Astrocyte (in vitro differentiated cells and primary cell): Measurements from ENCODE around the gene ANO2. TPM values are rescaled to one million over a fixed set of nuclear protein-coding genes. Genes with fewer than 3 reads are reported as not detected.

Experiments used
- DNase-seq: peaks from one replicate; pipeline ENCODE4 v3.0.0-alpha.2; 2010; ENCODE audit warnings: low read depth
- FAIRE-seq: peaks from 2 replicates; lab custom pipeline; 2011; peaks lifted over from hg19 to GRCh38; lab: Jason Lieb, UNC
- H2AFZ ChIP-seq: 2 replicates; pipeline ENCODE4 v1.6.0; 2012; ENCODE audit warnings: low read depth, low read length, inconsistent platforms
- H3K27ac ChIP-seq: 2 replicates; pipeline ENCODE4 v1.5.1; 2011; ENCODE audit warnings: low read depth, low read length, inconsistent platforms
- H3K27me3 ChIP-seq: 2 replicates; pipeline ENCODE4 v1.6.0; 2011; ENCODE audit warnings: low read length, inconsistent platforms; ENCODE audit not compliant: insufficient read depth
- H3K36me3 ChIP-seq: 2 replicates; pipeline ENCODE4 v1.5.1; 2011; ENCODE audit warnings: low read length, inconsistent platforms; ENCODE audit not compliant: insufficient read depth
- H3K4me1 ChIP-seq: 2 replicates; pipeline ENCODE4 v1.5.1; 2011; ENCODE audit warnings: low read length, inconsistent platforms; ENCODE audit not compliant: insufficient read depth
- H3K4me2 ChIP-seq: 2 replicates; pipeline ENCODE4 v1.6.0; 2012; ENCODE audit warnings: low read length, inconsistent platforms
- H3K4me3 ChIP-seq: 2 replicates; pipeline ENCODE4 v1.5.1; 2011; ENCODE audit warnings: low read depth, mild to moderate bottlenecking, low read length, inconsistent platforms; ENCODE audit not compliant: insufficient read depth
- H3K79me2 ChIP-seq: 2 replicates; pipeline ENCODE4 v1.6.0; 2012; ENCODE audit warnings: mild to moderate bottlenecking, low read length, inconsistent platforms; ENCODE audit not compliant: insufficient read depth
- H3K9ac ChIP-seq: 2 replicates; pipeline ENCODE4 v1.6.0; 2012; ENCODE audit warnings: mild to moderate bottlenecking, low read length, inconsistent platforms
- H3K9me3 ChIP-seq: 2 replicates; pipeline ENCODE4 v1.5.1; 2012; ENCODE audit warnings: low read depth, mild to moderate bottlenecking, low read length, inconsistent platforms; ENCODE audit not compliant: insufficient read depth
- H4K20me1 ChIP-seq: 2 replicates; pipeline ENCODE4 v1.6.0; 2012; ENCODE audit warnings: low read length, inconsistent platforms; ENCODE audit not compliant: insufficient read depth
- H3K27ac Mint-ChIP-seq: one replicate; pipeline ENCODE4 v1.8.0; 2021; ENCODE audit warnings: mild to moderate bottlenecking, mixed read lengths; ENCODE audit not compliant: unreplicated experiment
- H3K27me3 Mint-ChIP-seq: one replicate; pipeline ENCODE4 v1.8.0; 2021; ENCODE audit warnings: low read depth, mixed read lengths; ENCODE audit not compliant: unreplicated experiment
- H3K36me3 Mint-ChIP-seq: one replicate; pipeline ENCODE4 v1.8.0; 2021; ENCODE audit warnings: low read depth, mixed read lengths; ENCODE audit not compliant: unreplicated experiment
- H3K4me1 Mint-ChIP-seq: one replicate; pipeline ENCODE4 v1.8.0; 2021; ENCODE audit warnings: low read depth, mixed read lengths; ENCODE audit not compliant: unreplicated experiment
- H3K4me3 Mint-ChIP-seq: one replicate; pipeline ENCODE4 v1.8.0; 2021; ENCODE audit warnings: mild to moderate bottlenecking, moderate library complexity, mixed read lengths; ENCODE audit not compliant: unreplicated experiment
- H3K9me3 Mint-ChIP-seq: one replicate; pipeline ENCODE4 v1.8.0; 2021; ENCODE audit warnings: mild to moderate bottlenecking, mixed read lengths; ENCODE audit not compliant: unreplicated experiment
- CTCF ChIP-seq: IDR thresholded peaks from 2 replicates; pipeline ENCODE4 v1.5.1; 2011; ENCODE audit warnings: low read depth, mild to moderate bottlenecking, inconsistent platforms, low read length, moderate library complexity; ENCODE audit not compliant: insufficient read depth
- EZH2 ChIP-seq: IDR thresholded peaks from 2 replicates; pipeline ENCODE4 v1.6.1; 2012; ENCODE audit warnings: mild to moderate bottlenecking, low read length, inconsistent platforms; ENCODE audit not compliant: insufficient read depth
- total RNA-seq: library from RNA; stranded (reverse); gene quantifications from 2 replicates; pipeline ENCODE4 v1.2.1, GENCODE V29; 2021

ANO2 gene
- total RNA-seq, 1 donor from 2014 or later = 0.93 TPM

DNA sequence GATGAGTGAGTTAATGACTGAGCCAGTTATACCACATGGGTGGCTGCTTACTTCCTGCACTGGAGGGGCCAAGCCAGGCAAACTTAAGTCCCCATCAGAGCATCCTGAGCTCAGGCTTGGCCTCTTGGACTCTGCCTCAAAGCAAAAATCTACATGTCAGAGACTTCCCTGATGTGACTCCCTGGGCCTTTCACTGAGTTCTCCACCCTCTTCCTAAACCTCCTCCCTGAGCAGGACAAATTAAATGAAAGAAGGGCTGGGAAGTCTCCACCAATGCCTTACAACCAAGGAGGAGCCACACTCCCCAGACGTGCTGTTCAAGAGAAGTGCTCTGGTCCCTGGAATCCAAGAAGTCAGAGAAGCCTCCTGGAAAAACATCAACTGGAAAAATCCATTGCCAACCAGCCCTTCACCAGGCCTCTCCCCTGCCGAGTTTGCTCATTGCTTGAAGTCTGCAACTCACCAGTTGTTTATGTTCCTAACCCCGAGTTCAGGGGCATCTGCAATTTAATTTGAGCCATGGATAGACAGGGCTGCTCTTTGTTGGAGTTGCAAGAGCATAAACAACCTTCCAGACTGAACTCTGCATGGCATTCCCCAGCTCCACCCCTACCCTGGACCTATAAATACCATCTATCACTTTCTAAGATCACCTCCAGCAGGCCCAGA lies 160.5 kb downstream of the ANO2 start:
- Histone ChIP-seq H3K36me3 (no peaks in the 10 kb centered on the region), H3K27ac (no peak overlapping the region), H4K20me1 (no peaks in the 10 kb centered on the region), H3K4me2 (no peak overlapping the region), H3K4me3 (no peak overlapping the region), H3K9ac (no peak overlapping the region), H3K4me1 (no peaks in the 10 kb centered on the region), H3K9me3 (peaks cover 3% of the 10 kb centered on the region), H2AFZ (no peak overlapping the region), H3K79me2 (no peaks in the 10 kb centered on the region), H3K27me3 (no peaks in the 10 kb centered on the region)
- TF ChIP-seq CTCF = no peak
- TF ChIP-seq EZH2 = no peak
- FAIRE-seq (no peak), DNase-seq (no peak)
- Mint-ChIP-seq H3K9me3 (no peaks in the 10 kb centered on the region), H3K27ac (no peak overlapping the region), H3K27me3 (peaks cover 16% of the 10 kb centered on the region), H3K4me1 (peaks cover 2% of the 10 kb centered on the region), H3K36me3 (no peaks in the 10 kb centered on the region), H3K4me3 (no peak overlapping the region)

- FAIRE-seq (no peak), DNase-seq (no peak)
- H3K36me3 ChIP-seq = no peaks in the 10 kb centered on the region
- H3K4me1 ChIP-seq = no peaks in the 10 kb centered on the region
- Mint-ChIP-seq H3K27me3 (peaks cover 13% of the 10 kb centered on the region), H3K4me3 (no peak overlapping the region), H3K4me1 (no peaks in the 10 kb centered on the region), H3K36me3 (no peaks in the 10 kb centered on the region), H3K27ac (no peak overlapping the region), H3K9me3 (peaks cover 4% of the 10 kb centered on the region)
- no peak overlapping the region for H2AFZ ChIP-seq
- H3K9me3 ChIP-seq = peaks cover 3% of the 10 kb centered on the region
- no peak overlapping the region for H3K4me3 ChIP-seq
- no peaks in the 10 kb centered on the region for H4K20me1 ChIP-seq
- H3K79me2 ChIP-seq = no peaks in the 10 kb centered on the region
- H3K9ac ChIP-seq = no peak overlapping the region
- H3K27me3 ChIP-seq = no peaks in the 10 kb centered on the region
- H3K4me2 ChIP-seq = no peak overlapping the region
- no peak for TF ChIP-seq EZH2
- no peak for TF ChIP-seq CTCF
- H3K27ac ChIP-seq = no peak overlapping the region
These were observed 161.7 kb downstream of the ANO2 start for GRCh38 chr12:5783289-5783920.

- Mint-ChIP-seq H3K27ac (no peak overlapping the region), H3K9me3 (peaks cover 6% of the 10 kb centered on the region), H3K36me3 (no peaks in the 10 kb centered on the region), H3K4me1 (no peaks in the 10 kb centered on the region), H3K27me3 (peaks cover 10% of the 10 kb centered on the region), H3K4me3 (no peak overlapping the region)
- no peak overlapping the region for H3K9ac ChIP-seq
- H2AFZ ChIP-seq = no peak overlapping the region
- DNase-seq = no peak
- no peak overlapping the region for H3K27ac ChIP-seq
- H3K36me3 ChIP-seq = no peaks in the 10 kb centered on the region
- H3K9me3 ChIP-seq = peaks cover 4% of the 10 kb centered on the region
- no peak overlapping the region for H3K4me2 ChIP-seq
- H3K27me3 ChIP-seq = no peaks in the 10 kb centered on the region
- FAIRE-seq = no peak
- H3K4me1 ChIP-seq = no peaks in the 10 kb centered on the region
- H4K20me1 ChIP-seq = no peaks in the 10 kb centered on the region
- TF ChIP-seq CTCF (no peak), EZH2 (no peak)
- H3K4me3 ChIP-seq = no peak overlapping the region
- no peaks in the 10 kb centered on the region for H3K79me2 ChIP-seq
These were observed 164.5 kb downstream of the ANO2 start for GRCh38 chr12:5780536-5780935.
